Non-pigmented ciliary epithelial cell (primary cell): Measurements from ENCODE around the gene KRTAP20-4.

Experiments used
- DNase-seq: peaks from one replicate; pipeline ENCODE4 v3.0.0-alpha.2; 2010; ENCODE audit warnings: low read depth

KRTAP20-4 gene

GRCh38 chr21:30620522-30620921 lies at the start of gene KRTAP20-4:
Gene KRTAP20-4 (plus strand): TSS chr21:30620627.
- no peak for DNase-seq

- DNase-seq, result no peak
These were observed 42.7 kb upstream of the KRTAP20-4 start for GRCh38 chr21:30577766-30578165.

GRCh38 chr21:30579346-30579745 lies 41.1 kb upstream of the KRTAP20-4 start:
- no peak for DNase-seq

GRCh38 chr21:30580132-30580531 lies 40.3 kb upstream of the KRTAP20-4 start:
- no peak for DNase-seq

GRCh38 chr21:30582870-30583269 lies 37.6 kb upstream of the KRTAP20-4 start:
- DNase-seq, result no peak

GRCh38 chr21:30590297-30590696 lies 30.1 kb upstream of the KRTAP20-4 start, which contains the start of gene KRTAP22-2:
Gene KRTAP22-2 (minus strand): TSS chr21:30590397.
- no peak for DNase-seq

- DNase-seq, result no peak
These were observed 28.3 kb upstream of the KRTAP20-4 start, which contains the start of gene KRTAP6-3 for GRCh38 chr21:30592140-30592539. Gene KRTAP6-3 (plus strand): TSS chr21:30592440. CDS start chr21:30592446, 6 bp downstream.

- no peak for DNase-seq
These were observed 21.6 kb upstream of the KRTAP20-4 start, which contains the start of gene KRTAP6-2 for GRCh38 chr21:30598802-30599201. Gene KRTAP6-2 (minus strand): TSS chr21:30598902. CDS start chr21:30598874, 28 bp downstream.

- DNase-seq, result no peak
These were observed 19.6 kb upstream of the KRTAP20-4 start, which contains the start of gene KRTAP22-1 for GRCh38 chr21:30600787-30601186. Gene KRTAP22-1 (plus strand): TSS chr21:30601087.

GRCh38 chr21:30605968-30606367 lies 14.5 kb upstream of the KRTAP20-4 start:
- no peak for DNase-seq

- DNase-seq, result no peak
These were observed 8.3 kb upstream of the KRTAP20-4 start for GRCh38 chr21:30612132-30612531.

GRCh38 chr21:30613836-30614235 lies 6.6 kb upstream of the KRTAP20-4 start, which contains the start of gene KRTAP6-1:
Gene KRTAP6-1 (minus strand): TSS chr21:30613930. CDS start chr21:30613904, 26 bp downstream.
- no peak for DNase-seq

- DNase-seq, result no peak
These were observed 5.2 kb upstream of the KRTAP20-4 start for GRCh38 chr21:30615199-30615598.

- no peak for DNase-seq
These were observed 4.3 kb upstream of the KRTAP20-4 start, which contains the start of gene KRTAP20-1 for GRCh38 chr21:30616125-30616524. Gene KRTAP20-1 (plus strand): TSS chr21:30616425. CDS start chr21:30616455, 30 bp downstream.

- DNase-seq, result no peak
These were observed 347 bp upstream of the KRTAP20-4 start for GRCh38 chr21:30620080-30620479.

GRCh38 chr21:30623362-30623761 lies 2.9 kb downstream of the KRTAP20-4 start:
- no peak for DNase-seq

- DNase-seq, result no peak
These were observed 5.2 kb downstream of the KRTAP20-4 start for GRCh38 chr21:30625449-30626165.

GRCh38 chr21:30628109-30628508 lies 7.7 kb downstream of the KRTAP20-4 start:
- DNase-seq, result no peak

- no peak for DNase-seq
These were observed 8.8 kb downstream of the KRTAP20-4 start for GRCh38 chr21:30629200-30629599.

- no peak for DNase-seq
These were observed 14.5 kb downstream of the KRTAP20-4 start, which contains the start of gene KRTAP20-2 for GRCh38 chr21:30634906-30635305. Gene KRTAP20-2 (plus strand): TSS chr21:30635206. CDS start chr21:30635264, 58 bp downstream.

GRCh38 chr21:30638686-30639085 lies 18.3 kb downstream of the KRTAP20-4 start:
- DNase-seq, result no peak

- no peak for DNase-seq
These were observed 22.1 kb downstream of the KRTAP20-4 start, which contains the start of gene KRTAP20-3 for GRCh38 chr21:30642564-30642963. Gene KRTAP20-3 (plus strand): TSS chr21:30642864.

GRCh38 chr21:30646904-30647414 lies 26.5 kb downstream of the KRTAP20-4 start:
- no peak for DNase-seq
